HG03442 (cell line): ENCODE data around the gene KCNA10.

Source experiments
- ATAC-seq: cut with Tn5 transposase; IDR thresholded peaks from one replicate; pipeline ENCODE4 v1.9.1; 2021; ENCODE audit warnings: mild to moderate bottlenecking, moderate library complexity; ENCODE audit not compliant: unreplicated experiment

The KCNA10 gene

DNA sequence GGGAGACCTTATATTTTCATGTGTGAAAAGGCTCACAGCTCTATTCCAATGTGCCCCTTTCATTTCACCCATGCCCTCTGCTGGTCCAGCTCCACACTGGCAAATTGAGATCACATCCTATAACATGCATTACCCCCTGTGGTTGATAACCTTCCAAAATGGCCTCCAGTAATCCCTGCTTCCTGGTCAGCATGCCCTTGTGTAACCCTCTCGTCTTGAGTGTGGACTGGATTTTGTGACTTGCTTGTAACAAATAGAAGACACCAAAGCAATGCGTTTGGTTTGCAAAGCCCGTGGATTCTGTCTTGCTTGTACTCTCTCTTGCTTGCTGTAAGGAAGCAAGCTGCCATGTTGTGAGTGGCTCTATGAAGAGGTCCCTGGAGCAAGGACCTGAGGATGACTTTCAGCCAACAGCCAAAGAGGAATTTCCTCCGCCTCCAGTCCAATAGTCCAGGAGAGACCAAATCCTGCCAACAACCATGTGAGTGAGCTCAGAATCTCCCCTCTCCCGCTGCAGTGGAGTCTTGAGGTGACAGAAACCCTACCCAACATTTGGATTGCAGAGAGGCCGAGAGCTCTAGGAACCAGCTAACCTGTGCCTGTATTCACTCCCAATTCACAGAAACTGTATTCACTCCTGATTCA lies 17.4 kb downstream of the KCNA10 start:
- no peak for ATAC-seq

DNA sequence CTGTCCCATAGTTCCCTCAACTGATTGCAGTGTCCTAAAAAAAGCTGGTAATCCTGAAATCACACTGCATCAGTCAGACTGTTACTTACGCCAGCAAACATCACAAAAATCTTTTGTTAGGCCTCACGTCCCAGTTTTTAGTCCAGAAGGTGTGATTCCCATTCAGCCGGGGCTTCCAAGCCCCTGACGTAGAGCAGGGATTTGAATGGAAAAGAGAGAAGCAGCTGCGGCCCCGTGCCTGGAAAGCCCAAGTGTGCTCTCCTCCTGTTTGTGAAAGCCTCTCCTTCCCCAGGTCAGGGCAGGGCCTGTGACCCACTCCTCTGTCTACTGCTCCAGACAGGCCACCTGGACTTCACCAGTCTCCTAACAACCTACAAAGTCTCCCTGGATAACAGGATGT lies 20.7 kb downstream of the KCNA10 start:
- ATAC-seq, result no peak

DNA sequence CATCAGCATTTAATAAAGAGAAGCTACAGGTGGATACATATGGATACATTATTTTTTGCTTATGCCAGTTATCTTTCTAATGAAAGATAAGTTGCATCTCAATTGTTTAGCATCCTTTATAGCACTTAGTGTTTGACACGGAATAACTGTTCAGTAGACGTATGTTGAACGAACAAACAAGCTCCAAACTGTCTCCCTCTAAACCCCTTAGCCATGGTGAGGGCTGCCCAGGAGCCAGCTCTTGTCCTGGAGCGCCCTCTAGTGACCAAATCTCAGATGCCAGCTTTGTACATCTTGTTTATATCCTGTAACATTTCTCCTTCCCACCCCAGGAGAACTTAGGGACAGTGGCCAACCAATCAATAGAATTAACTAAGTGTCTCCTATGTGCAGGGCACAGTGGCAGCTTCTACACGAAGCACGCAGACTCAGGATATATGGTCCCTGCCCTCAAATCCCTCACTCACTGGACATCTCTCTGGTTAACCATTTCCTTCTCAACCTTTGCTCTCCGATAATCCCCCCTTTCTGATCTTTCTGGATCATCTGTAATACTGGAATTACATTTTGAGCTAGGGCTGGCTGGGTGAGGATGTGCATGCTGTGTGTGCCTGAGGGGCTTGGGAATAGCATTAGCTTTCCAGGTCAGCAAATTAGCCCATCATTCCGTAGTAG lies 22.9 kb downstream of the KCNA10 start:
- peak; percentile 50 for ATAC-seq

DNA sequence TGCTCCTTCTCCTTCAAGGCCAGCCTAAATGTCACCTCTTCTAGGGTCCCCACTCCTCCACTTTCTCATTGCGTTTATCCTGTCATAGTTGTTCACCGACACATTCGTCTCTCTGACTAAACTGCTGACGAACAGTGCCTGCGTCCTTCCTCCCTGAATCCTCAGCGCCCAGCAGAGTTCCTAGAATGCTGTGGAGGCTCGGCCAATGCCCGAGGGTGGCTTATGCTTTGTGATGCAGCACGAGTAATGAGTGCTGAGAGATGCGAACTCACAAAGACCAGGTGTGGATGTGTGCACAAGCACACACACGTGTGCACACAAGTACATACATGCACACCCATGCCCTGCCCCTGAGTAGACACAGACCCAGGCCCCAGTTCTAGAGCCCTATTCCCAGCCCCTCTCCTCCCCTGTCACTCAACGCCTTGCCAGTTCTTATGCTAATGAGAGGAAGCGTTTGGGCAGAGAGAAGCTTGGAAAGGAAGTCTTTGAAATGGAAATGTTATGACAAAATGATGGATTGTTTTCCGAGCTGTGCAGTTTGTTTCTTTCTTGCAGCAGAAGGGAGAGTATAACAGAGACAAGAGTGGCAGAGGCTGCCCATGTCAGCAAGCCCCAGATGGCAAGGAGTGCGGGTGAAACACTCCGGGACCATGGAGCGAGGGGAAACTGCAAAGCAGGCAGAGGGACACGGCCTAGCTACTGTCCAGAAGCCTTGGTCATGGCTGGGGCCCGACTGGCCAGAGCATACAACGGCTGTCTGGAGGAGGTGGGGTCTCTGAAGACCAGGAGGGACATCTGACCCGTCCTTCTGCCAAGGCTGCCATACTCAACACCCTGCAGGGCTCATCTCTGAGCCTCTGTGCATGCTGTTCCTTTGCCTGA lies 24.2 kb downstream of the KCNA10 start:
- no peak for ATAC-seq

DNA sequence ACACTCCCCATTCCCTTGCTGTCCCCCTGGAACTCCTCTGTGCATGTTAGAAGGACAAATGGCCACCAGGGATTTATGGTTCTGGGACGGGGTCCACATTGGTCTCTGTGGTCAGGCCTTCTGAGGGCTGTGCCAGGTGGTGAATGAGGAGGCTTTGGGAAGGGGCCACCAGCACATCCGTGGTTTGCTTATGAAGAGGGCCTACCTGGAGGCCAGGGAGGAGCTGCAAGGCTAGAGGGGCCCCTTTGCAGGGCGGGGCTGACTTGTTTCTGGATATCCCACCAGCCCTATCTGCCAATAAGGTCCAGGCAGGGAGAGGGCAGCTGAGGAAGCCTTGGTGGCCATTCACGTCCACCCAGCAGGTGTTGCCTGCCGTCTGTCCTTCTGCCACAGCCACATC lies 24.9 kb downstream of the KCNA10 start:
- no peak for ATAC-seq

DNA sequence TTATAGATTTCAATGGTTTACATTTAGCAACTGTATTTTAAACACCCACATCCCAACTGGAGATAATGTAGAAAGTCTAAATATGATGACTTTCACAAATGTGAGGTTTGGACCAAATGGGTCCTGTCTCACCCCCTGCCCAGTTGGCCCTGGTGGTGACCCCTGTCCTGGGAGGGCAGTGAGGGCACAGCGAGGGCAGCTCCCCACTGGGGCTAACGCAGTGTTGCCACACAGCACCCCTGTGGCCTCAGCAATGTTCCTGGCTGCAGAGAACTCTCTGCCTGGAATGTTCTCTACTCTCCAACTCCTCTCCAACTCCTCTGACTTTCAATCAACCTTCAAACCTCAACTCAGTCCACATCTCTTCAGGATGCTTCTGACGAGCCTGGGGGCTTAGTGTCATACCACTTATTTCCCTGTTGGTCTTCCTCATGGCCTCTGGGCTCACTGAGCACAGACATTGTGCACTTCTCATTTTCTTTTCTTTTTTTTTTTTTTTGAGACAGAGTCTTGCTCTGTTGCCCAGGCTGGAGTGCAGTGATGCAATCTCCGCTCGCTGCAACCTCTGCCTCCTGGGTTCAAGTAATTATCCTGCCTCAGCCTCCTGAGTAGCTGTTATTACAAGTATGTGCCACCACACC lies 25.8 kb downstream of the KCNA10 start:
- no peak for ATAC-seq

DNA sequence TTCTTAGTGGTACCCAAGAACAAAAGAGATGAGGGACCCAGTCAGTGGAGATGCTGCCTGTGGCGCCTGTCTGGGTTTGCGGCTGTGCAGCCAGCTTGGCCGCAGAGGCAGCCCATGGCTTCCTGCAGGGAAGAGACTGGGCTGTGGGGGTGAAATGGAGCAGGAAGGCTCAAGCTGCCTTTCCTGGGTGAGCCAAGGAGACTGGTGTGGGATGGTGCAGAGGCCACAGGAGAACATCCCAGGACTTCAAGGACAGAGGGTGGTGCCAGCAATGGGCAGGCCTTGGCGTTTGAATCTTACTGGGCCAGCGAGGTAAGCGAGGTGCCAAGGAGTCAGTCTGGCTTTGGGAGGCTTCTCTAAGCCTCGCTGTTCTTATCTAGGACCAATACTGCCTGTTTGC lies 26.4 kb downstream of the KCNA10 start:
- ATAC-seq, result no peak

DNA sequence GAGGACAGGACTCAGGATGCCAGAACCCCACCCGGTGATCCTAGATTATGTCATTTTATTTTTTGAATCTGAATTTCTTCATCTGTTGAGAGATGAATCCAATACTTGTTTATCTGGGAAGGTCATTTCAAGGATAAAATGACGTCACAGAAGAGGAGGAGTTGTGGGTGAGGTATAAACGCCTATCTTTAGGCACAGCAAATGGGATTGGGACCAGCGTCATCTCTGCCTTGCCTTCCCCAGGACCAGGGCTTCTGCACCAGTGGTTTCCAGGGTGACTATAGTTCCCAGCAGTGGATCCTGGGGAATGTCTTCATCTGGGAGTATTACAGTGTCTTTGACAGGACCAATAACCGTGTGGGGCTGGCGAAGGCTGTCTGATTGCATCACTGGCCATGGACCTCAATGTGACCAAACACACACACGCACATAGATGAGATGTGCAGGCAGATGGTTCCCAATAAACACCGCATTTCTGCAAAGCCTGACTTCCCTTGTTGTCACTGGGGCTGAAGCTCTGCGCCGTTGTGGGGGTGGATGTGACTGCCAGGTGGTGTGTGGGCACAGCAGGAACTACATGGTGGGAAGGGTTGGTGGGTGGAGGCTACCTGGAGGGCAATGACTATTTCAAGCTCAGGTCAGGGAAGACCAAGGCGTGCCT lies 28.1 kb downstream of the KCNA10 start:
- ATAC-seq, result no peak

DNA sequence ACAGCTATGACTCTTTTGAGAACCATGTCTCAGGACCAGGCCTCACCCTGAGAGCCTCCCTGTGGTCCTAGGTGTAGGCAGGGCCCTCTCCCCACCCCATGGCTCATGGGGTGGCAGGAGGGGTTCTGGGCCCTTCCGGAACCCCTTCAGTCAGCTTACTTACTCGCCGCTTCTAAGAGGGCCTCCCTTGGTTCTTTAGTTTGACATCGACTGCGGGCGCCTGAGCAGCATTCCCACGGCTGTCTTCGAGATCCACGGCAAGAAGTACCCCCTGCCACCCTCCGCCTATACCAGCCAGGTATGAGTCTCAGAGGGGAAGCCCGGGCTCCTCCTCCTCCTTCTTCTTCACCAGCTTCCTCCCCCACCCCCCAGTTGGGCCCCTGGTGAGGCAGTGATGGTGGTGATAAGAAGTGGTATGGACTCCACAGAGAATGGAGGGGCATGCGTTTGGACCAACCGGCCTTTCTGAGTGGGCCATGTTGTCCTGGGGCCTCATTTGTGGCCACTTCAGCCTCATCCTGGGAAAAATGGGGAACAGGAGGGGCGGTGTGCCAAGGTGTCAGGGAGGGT lies 28.9 kb downstream of the KCNA10 start:
- ATAC-seq, result no peak

DNA sequence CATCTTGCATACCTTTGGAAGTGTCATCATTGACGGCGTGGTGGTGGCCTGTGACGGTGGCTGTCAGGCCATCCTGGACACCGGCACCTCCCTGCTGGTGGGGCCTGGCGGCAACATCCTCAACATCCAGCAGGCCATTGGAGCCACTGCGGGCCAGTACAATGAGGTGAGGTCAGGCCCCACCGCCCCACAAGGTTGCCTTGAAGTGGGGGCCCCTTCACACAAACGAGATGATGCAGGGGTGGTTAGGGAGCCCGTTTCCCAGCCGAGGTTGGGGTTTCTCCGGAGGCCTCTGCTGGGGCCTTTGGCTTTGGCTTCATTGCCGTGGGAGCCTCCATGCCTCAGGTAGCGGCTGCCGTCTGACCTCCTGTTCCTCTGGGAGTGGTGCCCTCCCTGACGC lies 29.6 kb downstream of the KCNA10 start:
- ATAC-seq, result no peak

DNA sequence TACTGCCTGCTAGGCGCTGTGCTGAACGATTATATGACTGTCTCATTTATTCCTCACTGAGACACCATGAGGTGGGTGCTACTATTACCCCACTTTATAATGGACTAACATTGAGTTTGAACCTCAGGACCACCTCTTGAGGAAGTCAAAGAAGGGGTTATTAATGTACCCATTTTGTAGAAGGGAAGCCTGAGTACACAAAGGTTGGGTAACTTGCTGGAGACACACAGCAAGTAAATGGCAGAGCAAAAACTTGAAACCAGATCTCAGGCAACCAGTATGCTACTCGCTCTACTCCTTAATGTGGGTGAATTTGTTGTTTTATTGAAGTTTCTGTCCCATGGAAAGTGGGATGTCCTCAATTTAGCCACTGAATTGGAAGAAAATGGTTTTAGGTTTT lies 30.1 kb downstream of the KCNA10 start:
- no peak for ATAC-seq

DNA sequence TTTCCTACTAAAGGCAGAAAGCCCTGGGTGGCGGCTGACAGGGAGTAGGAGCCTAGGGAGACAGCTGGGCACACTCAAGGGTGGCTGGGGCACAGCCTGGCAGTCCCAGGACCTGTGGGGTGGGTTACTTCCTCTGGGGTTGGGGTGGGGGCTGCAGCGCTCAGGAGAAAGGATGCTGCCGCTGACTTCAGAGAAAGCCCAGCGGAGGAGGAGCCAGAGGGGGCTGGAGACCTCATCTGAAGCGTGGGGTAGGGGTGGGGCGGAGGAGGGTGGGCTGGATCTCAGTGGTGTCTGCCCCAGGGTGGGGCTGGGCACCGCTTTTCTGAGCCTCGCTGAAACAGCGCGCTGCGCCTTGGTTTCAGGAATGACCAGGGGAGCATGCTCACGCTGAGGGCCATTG lies 30.8 kb downstream of the KCNA10 start:
- ATAC-seq, result no peak

DNA sequence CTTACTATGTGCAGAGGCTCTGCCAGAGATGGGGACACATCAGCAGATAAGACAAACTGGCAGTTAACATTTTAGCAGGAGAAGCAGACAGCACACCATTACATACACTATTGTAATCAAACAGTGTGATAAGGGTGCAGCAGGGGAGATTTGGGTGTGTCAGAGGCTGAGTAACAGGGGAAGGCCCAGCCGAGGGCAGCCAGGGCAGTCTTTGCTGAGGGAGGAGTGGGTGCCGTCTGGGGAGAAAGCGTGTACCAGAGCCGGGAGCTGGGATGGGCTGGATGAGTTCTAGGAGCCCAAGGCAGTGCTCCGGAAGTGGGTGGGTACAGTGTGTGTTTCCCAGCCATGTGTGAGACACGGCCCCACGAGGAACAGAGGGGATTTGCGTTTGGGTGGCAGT lies 31.2 kb downstream of the KCNA10 start:
- no peak for ATAC-seq

DNA sequence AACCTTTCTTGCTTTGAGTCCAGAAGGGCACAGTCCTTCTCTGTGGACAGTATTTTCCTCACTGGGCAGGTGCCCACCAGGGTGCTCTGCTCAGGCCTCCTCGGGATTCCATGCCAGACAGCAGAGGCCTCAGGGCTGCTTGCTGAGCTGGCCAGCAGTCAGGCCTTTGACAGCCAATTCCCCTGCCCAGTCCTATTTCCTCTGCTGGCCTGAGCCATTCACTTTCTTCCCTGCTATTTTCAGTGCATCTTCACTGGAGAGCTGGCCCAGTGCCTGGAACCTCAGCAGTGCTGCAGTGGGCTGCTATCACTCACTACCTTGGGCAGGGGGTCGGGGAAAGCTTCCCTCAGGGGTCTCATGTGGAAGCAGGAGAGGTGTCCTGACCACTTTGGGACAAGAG lies 33.2 kb downstream of the KCNA10 start:
- ATAC-seq, result no peak

DNA sequence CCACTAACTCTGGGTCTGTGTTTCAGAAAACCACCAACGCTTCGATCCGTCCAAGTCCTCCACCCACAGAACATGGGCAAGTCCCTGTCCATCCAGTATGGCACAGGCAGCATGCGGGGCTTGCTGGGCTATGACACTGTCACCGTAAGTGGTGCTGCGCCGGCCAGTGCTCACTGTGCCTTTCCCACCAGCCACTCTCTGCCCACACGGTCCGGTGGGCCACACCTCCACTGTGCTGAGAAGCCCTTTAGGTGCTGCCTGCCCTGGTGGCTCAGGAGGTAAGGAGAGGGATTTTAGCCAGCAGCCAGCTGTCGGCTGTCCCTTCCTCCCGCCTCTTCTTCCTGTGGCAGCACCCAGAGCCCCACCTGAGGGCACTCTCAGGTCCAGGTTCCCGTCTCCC lies 34.2 kb downstream of the KCNA10 start:
- no peak for ATAC-seq

DNA sequence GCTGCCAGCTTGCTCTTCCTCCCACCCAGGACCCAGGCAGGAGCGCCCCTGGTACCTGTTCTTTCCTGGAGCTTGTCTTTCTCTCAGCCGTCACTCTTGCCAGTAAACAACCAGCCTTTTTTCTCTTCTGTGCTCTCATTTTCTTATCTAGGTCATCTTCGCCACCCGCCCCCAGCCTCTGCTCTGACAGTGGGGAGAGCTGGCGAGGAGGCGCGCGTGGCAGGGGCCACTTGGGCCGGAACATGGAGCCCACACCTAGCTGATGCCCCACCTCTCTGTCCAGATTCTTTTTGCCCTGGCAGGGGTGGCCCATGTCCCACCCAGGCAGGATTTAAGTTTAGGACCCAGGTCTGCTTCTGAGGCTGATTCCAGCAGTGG lies 35.7 kb downstream of the KCNA10 start:
- no peak for ATAC-seq

DNA sequence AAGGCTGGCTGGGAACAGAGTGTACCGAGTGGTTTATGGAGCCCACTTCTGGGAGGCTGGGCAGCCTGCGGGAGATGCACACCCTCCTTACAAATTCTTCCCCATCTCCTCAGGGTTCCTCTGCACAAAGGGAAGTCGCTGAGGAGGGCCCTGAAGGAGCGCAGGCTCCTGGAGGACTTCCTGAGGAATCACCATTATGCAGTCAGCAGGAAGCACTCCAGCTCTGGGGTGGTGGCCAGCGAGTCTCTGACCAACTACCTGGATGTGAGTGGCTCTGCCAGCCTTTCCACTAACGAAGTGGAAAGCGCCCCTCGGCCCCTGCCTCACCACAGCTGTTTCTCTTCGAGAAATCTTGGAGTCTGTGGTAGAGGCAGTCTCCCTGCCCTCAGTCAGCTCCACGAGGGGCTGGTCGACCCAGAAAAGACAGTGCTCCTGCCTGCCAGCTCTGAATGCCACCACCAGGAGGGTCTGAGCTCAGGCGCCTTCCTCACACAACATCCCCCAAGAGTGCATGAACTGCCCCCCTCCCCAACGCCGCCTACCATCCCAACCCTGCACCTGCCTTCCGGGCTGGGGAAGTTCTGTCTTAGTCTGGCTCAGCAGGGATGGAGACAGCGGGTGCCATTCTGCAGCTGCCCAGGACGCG lies 36.2 kb downstream of the KCNA10 start:
- no peak for ATAC-seq

DNA sequence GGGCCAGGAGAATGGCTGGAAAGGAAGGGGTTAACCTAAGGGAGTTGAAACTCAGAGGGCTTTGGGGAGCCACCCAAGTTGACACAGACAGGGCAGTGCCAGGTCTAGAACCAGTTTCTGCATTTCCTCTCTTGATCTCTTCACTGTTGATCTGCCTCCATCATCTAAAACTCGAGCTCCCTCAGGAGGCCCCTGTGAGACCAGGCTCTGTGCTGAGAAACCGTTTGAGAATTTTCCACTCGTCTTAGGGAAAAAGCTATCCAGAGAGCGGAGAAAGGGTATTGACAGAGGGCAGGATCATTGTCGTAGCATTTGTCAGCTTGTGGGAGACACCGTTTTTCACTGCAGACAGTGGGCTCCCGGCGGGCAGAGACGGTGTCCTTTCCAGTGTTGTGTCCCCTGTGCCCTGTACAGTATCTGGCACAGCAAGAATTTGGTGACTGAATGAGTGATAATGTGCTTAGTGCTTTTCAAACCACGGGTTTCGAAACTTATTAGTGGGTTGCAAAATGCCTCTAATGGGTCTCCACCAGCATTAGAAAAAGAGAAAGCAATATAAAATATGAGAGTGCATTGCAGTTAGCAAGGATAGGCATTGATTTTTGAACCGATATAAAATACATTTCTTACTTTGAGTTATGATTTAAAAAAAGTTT lies 36.9 kb downstream of the KCNA10 start:
- no peak for ATAC-seq

DNA sequence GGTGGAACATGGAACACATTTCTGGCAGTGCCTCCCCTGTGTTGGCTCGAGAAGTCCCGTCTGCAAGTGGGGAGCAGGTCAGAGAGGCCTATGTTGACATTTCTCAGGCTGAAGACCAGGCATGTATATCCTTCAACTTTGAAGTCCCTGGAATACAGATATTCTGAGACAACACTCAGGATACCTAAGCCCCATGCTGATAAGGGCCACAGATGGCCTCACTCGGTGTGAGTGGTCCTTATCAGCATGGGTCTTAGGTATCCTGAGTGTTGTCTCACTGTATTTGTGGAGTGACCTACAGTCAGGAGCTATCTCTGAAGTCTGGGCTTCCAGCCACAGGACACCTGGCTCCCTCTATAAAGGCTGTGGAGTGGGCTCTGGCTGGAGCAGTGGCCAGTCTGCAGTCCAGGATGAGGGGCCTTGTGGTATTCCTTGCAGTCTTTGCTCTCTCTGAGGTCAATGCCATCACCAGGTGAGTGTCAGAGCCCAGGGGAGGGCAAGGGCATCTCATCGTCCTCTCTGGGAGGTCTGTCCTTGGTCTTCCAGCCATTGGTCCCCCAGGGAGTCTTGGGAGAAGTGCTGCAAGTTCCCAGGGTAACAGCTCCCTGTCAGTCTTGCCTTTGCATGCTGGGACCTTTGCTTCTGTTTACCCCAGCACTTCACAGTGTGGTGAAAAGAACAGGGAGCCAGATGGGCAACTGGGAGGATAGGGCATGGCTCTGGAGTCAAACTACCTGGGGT lies 38.4 kb downstream of the KCNA10 start:
- no peak for ATAC-seq
